Measurements from ENCODE around the gene EMX2.
"Not testable (repeated sequence)": the region's sequence is repeated elsewhere in the genome, so short reads cannot be mapped to it uniquely, and the experiment has no call there.

The EMX2 gene

DNA sequence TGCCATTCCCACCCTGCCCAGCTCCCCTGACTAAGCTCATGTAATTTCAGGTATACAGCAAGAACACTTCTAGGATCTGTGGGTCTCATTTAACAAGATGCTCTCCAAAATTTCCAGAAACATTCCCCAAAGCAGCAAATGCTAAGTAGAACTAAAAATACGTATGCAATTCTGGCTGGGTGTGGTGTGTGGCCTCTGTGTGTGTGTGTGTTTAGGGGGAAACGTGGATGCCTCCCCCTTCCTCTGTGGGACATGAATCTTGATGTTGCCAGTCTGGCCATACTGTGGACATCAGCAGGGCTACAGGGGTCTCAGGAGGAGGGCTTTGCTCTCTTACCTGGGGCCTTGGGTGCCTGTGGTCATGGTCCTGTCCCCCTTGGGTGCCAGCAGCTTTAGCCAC is 18.4 kb downstream of the EMX2 start:
- DNase-seq (ENCODE audit: low read depth in 2 of 2): no peak

DNA sequence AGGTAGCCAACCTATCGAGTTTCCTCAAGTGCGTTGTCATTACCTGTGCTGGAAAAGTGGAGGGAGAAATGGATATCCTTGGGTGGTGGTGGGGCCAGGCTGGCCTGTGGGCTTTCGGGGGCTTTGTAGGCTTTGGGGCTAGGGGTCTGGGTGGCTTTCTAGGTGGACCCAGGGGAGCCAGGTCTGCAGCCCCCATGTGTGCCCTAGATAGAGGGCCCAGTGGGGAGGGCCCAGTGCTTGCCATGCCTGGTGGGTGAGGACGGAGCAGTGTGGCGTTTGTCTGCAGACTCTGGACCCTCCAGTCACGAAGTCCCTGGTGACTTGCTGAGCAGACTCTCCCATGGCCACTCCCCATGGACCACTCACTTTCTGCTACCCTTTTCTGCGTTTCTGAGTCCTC is 19.7 kb downstream of the EMX2 start:
- DNase-seq (ENCODE audit: low read depth in 2 of 2): no peak

DNA sequence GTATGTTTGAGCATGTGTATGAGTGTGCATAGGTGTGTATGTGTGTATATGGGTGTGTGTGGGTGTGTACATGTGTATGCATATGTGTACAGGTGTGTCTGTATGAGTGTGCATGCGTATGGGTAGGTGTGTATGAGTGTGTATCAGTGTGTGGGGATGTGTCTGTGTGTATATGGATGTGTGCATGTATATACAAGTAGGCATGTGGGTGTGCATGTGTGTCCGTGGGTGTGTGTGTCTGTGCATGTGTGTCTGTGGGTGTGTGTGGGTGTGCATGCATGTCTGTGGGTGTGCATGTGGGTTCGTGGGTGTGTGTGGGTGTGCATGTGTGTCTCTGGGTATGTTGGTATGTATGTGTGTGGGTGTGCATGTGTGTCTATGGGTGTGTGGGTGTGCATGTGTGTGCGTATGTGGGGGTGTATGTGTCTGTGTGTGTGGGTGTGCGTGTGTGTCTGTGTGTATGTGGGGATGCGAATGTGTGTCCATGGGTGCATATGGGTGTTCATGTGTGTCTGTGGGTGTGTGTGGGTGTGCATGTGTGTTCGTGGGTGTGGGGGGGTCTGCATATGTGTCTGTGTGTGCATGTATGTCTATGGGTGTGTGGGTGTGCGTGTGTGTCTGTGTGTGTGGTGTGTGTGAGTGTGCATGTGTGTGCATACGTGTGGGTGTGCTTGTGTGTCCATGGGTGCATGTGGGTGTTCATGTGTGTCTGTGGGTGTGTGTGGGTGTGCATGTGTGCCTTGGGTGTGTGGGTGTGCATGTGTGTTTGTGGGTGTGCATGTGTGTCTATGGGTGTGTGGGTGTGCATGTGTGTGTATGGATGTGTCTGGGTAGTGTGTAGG is 20.6 kb downstream of the EMX2 start:
- DNase-seq (ENCODE audit: low read depth in 2 of 2): no peak

DNA sequence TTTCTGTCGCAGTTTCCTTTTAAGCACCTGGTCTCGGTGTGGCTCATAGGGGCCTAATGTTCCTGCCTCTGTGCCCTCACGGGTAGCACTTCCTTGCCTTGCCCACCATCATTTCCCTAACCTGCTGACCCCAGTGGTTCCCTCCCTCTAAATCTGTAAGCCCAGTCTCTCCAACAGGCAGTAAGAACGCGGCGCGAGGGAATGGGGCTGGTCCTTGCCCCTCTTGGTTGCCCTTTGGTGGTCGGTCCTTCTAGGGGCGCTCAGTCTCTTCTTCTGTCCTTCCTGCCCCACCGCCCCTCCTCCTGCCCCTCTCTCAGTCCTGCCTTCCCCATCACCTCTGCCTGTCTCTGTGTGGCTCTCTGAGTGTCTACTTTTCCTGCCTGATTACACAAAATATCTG is 21.2 kb downstream of the EMX2 start:
- DNase-seq (ENCODE audit: low read depth in 2 of 2): no peak

DNA sequence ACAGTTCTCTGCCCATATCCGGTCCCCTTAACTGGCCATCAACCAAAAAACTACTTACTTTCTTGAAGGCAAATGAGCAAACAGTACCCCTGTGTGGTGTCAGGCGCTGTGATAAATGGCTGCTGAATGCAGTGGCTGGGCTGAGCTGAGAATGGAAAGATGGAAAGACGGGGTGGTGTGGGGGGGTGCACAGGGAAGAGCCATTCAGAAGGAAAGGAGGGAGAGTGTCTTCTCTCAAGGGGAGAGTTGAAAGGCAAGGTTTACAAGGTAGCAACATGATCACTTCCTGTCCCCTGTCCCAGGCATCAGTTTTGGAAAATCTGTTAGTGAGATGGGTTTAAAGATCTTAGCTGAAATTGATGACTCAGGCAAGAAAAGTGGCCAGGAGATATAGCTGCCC is 22.5 kb downstream of the EMX2 start:
- DNase-seq (ENCODE audit: low read depth in 2 of 2): no peak

DNA sequence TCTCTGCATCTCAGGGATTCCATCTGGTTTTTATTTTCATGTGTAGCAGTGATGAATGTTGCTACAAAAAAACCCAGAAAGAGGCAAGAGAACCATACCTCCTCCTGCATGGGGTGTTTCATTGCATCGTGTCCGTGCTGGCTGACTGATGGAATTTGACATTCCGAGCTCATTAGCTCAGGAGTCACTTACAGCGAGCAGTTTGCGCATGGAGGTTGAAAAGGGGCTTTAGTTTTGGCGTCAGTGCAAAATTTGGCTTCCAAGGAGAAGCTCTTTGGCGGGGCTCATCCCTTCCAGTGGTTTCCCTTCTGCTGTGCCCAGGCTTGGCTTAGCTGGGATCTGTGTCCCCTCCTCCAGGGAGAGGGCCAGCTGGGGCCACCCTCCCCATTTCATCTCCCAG is 25.8 kb downstream of the EMX2 start:
- DNase-seq (ENCODE audit: low read depth in 2 of 2): no peak

DNA sequence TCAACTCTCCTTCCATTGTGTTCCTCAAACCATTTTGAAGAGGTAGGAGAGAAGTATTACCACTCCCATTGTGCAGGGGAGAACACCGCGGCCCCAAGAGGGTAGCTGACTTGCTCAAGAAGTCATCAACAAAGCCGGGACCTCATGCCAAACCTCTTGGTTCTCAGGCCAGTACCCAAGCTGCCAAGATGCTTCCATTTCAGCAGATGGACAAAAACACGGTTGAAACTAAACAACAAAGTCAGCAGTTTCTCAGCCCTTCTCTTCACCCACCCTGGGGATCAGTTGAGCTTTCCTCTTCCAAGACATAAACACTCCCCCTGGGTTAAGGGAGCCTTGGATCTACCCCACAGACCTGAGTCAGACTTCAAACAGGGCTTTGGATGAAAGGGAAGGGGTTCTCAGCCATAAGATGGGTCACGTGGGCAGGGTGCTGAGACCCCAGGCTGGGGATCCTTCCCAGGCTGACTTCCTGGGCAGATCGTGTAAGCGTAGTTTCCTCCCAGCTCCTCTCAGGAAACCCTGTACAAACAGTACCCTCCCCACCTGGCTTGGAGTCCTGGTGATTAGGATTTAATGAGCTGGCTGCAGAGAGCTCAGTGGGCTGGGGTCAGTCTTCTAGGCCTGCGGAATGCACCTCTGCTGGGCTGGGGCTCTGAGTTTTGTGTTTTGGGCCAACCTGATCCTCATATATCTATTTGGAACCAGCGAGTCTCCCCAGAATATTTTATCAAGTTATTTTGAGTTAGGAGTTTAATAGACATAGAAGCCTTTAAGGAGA is 27.3 kb downstream of the EMX2 start:
- DNase-seq (ENCODE audit: low read depth in 2 of 2): no peak

DNA sequence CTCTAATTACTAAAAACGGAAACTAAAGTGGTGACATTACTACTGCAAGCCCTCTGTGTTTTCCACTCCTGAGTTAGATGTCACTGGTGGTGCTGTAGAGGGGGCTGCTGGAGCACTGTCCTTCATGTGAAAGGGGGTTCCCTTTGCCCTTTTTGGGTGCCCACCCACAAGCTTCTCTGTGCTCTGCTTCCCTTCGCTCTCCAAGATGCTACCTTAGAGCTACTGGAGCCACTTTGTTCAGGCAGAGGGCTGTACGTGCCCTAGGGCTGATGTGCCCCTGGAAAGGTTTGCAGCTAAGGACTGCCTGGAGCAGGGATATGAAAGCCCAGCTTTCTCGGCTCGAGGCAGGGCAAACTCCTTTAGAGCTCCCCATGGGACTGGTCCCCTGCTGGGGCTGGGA is 28.3 kb downstream of the EMX2 start:
- no peak for DNase-seq (ENCODE audit: low read depth in 2 of 2)

DNA sequence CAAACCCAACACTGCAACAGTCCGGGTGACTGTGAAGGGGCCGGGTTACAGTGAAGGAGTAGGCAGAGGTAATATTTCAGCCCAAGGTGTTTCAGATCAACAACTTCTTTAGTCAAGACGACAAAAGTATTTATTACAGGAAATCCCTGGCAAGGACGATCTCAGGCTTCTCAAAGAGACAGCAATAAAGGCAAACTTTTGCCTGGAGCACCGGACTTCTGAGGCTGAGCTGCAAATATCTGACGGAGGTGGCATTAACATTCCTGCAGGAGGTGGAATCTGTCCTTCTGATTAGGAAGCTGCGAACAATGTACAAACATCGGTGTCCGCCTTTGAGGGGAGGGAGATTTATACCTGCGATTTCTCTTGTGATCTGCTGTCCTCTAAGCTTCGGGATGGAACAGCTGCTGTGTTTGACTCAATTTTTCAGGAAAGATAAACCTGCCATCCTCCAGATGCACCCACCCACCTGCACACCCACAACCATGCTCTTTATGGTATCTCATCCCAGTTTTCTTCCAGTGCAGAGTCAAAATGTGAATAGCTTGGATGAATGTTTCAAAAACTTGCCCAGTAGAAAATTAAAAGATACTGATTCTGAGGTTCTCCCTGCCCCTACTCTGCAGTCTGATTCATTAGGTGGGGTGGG is 32.1 kb downstream of the EMX2 start:
- no peak for DNase-seq (ENCODE audit: low read depth in 2 of 2)

DNA sequence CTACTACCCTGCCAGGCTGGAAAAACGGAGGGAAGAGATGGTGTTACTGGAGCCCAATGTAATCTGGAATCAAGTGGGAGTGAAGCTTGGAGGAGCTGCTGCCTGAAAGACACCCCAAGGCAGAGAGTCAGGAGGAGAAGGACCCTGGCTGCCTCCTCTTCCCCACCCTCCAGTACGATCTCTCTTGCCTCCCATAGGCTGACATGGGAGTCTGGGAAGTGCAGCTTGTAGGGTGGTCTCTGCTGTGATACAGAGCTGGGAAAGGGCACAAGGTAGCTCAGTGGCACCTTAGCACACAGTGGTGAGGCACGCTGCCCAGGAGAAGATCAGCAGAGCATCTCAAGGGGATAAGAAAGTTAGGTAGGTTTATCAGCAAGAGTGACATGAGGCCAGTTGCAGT is 35.9 kb downstream of the EMX2 start:
- DNase-seq (ENCODE audit: low read depth in 2 of 2): no peak

DNA sequence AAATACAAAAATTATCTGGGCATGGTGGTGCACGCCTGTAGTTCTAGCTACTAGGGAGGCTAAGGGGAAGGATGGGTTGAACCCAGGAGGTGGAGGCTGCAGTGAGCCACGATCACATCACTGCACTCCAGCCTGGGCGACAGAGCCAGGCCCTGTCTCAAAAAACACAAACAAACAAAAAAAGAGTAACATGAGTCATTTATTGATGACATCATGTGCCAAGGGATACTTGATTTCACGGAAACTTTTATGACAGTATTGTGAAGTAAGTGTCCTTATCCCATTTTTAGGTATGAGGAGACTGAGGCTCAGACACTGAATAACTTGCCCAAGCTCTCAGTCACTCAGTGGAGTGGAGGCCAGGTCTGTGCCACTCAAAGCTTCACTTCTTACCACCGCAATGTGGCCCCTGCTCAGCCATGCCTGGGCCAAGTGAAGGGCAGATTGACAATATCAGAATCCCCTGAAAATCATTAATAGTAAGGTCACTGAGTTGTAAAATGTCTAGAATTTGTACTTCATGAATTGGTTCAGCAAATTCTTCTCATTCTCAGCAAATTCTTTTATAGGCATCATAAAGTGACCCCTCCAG is 36.5 kb downstream of the EMX2 start:
- DNase-seq (ENCODE audit: low read depth in 2 of 2): no peak

DNA sequence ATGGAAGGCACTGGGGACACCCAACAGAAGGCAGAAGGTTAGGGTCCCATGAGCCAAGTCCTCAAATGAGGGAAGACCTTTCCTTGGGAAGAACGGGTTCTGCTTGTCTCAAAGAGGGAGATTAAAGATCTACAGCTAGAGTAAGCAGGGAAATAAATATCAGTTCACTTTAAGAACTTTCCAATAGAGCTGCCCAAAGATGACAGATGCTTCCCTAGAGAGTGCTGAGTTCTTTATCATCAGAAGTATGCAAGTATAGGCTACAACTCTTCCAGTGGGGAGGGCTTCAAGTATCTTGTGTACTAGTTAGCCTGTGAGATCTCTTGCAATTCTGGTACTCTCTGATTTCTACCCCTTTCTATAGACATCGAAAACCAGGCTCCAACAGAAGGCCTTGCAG is 39.4 kb downstream of the EMX2 start:
- DNase-seq (ENCODE audit: low read depth in 2 of 2): no peak

DNA sequence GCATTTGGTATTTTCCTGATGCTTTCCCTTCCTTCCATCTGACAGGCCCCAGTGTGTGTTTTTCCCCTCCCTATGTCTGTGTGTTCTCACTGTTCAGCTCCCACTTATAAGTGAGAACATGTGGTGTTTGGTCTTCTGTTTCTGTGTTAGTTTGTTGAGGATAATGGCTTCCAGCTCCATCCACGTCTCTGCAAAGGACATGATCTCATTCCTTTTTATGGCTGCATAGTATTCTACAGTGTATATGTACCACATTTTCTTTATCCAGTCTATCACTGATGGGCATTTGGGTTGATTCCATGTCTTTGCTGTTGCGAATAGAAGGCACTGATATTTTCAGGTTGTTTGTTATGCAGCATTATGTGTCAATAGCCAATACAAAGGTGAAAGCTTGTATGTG is 42.3 kb downstream of the EMX2 start:
- DNase-seq (ENCODE audit: low read depth in 2 of 2): not testable (repeated sequence)

DNA sequence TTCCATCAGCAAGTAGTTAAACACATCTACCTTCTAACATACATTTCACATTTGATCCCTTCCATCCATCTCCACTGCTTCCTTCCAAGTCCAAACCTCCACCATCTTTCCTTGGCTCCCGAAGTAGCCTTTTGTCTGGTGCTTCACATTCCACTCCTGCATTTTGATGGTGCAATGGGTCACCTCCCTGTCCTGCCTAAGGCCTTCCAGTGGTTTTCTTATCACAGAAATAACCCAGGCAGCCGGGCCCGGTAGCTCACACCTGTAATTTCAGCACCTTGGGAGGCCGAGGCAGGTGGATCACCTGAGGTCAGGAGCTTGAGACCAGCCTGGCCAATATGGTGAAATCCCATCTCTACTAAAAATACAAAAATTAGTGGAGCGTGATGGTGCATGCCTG is 44.5 kb downstream of the EMX2 start:
- no peak for DNase-seq (ENCODE audit: low read depth in 2 of 2)

DNA sequence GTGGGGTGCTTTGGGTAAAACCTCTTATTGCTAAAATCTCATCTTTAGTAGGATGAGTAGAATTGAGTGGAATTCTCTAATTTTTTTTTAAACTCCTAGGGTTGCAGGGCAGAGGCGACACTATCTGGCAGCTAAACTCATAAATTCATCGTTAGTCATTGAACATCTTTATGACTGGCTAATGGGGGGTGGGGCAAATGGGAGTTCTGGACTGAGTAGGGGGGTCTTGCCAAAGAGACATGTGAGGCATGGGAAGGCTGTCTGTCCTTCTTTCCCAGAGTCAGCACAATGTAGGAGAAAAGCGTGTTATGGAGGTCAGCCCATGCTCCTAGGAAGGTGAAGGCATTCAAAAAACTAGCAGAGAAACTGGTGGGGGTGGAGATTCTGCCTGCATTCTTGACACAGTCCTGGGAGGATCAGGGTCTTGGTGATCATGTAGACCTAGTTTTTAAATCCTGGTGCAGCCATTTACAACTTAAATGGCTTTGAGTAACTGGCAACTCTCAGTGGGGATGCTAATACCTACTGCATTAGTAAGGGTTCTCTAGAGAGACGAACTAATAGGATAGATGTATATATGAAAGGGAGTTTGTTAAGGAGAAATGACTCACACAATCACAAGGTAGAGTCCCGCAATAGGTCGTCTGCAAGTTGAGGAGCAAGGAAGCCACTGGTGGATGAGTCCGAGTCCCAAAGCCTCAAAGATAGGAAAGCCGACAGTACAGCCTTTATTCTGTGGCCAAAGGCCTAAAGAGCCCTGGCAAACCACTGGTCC is 47.7 kb downstream of the EMX2 start:
- DNase-seq (ENCODE audit: low read depth in 2 of 2): no peak

DNA sequence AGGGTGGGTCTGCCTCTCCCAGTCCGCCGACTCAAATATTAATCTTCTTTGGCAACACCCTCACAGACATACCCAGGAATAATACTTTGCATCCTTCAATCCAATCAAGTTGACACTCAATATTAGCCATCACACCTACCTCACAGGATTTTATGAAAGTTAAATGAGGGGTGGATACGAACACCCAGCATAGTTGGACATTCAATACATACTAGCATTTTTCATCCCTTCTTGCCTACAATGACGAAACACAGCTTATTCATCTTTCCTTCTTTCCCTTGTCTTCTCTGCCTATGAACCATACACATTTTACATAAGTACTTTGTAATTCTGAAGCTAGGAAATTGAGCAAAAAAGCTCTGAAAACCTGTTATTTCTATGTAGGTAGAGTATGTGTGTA is 48.5 kb downstream of the EMX2 start:
- no peak for DNase-seq (ENCODE audit: low read depth in 2 of 2)

DNA sequence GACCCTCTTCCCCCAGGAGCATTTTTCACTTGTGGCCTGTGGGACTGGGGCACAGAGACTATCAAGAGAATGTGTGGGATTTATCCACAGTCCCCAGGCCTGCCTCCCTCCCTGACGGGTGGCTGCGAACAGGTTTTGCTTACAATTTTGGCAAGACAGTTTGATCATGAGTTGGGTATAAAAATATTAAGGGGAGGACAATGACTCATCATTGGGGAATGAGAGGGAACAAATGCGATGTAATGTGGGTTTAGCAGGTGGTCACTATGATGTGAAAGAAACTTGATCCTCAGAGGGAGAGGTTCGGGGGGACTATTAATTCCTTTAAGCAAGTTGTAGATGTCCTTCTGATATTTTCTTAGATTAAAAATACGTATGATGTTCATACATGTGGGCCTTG is 52.2 kb downstream of the EMX2 start:
- DNase-seq (ENCODE audit: low read depth in 2 of 2): no peak

DNA sequence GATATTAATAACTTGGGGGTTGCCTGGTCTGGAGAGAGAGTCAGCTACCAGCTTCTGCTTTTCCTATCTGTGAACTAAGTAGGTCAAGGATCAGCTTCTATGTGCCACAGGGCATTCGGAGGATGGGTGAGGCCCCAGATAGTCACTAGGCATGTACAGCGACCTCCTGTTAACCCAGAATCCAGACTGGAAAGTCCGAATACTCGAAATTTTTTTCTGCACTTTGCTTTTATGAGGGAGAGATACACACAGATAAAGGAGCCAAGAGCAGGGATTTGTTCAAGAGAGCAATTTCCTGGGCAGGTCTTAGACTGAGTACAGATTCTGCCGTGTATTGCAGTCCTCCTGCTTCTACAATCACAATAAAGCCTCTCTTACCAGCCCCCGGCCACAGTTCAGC is 54.2 kb downstream of the EMX2 start:
- DNase-seq (ENCODE audit: low read depth in 2 of 2): no peak

DNA sequence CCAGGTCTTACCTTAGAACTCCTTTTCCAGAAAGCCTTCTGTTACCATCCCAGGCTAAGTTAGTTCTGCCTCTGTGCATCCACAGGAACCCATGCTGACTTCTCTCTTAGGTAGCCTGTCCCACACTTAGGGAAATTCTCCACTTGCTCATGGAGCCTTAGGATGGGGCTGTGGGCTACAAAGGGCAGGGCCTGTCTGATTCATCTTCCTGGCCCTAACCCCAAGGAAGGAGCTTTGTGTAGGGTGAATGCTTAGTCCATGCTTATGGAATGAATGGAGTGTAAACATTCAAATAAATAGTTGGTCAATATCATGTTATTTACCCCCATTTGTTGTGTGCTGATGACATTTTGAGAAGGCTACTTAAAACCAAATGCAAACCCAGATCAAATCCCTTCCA is 54.7 kb downstream of the EMX2 start:
- no peak for DNase-seq (ENCODE audit: low read depth in 2 of 2)
